Fibroblast of the aortic adventitia (primary cell): Measurements from ENCODE around the gene SYNPO2. TPM values are rescaled to one million over a fixed set of nuclear protein-coding genes. Genes with fewer than 3 reads are reported as not detected.

Experiments
- DNase-seq: peaks from one replicate; pipeline ENCODE4 v3.0.0-alpha.2; 2010; ENCODE audit warnings: low read depth
- H3K4me3 ChIP-seq: 2 replicates; pipeline ENCODE4 v1.5.1; 2011; ENCODE audit warnings: low read depth, mild to moderate bottlenecking, control low read depth, low read length, moderate library complexity
- CTCF ChIP-seq: IDR thresholded peaks from 2 replicates; pipeline ENCODE4 v1.5.1; 2011; ENCODE audit warnings: mild to moderate bottlenecking, low read length, control low read depth, inconsistent platforms; ENCODE audit not compliant: insufficient read depth
- total RNA-seq: library from RNA; depleted of rRNA; stranded (reverse); fragments of >200 nt; gene quantifications from 2 replicates; pipeline ENCODE4 v1.2.3, GENCODE V29; 2012; ENCODE audit warnings: low replicate concordance

SYNPO2 gene
- total RNA-seq, 1 donor = 3.4 TPM

DNA sequence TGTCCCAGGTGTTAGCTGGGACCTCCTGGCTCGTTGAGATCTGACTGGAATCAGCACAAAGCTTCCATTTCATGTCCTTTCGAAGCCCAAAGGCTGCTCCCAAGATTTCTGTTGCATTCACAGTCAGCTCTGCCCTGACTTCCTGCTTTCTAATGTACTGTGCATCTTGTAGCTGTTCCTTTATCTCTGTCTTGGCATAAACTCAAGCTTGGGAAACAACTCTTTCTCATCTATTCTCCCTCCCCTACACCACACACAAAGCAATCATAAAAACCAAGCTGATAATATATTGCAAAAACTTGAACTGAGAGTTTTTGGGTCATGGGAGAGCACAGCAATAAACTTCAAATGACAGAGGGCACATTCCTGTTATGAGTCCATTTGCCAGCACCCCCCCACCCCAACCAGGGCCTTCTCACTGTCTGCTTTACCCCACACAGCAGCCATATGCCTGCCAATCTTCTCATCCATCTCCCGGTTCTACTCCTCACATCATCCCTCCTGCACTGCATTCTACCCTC, 76.3 kb downstream of the SYNPO2 start:
- no peak overlapping the region for H3K4me3 ChIP-seq
- peak; percentile 90 for DNase-seq
- no peak for TF ChIP-seq CTCF

GRCh38 chr4:118967393-118967792, 78.7 kb downstream of the SYNPO2 start:
- DNase-seq = peak; percentile 89
- H3K4me3 ChIP-seq = no peak overlapping the region
- TF ChIP-seq CTCF = no peak

DNA sequence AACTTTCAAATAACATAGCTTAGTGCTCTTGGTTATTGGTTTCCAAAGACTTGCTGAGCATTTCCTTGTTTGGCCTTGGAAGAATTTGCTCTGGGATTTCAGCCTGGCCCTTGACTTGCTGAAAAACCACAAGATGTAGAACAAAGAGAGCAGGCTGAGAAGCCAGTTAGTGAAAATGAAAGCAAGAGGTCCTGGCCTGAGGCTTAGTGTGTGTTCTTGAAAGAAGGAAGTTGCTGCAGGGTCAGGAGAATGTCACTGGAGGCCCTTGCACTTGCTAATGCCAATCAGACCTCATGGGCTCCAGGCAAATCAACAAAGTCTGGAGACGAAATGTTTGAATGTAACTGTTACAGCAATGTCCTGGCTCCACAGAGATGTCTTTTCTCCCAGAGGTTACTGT, 79.4 kb downstream of the SYNPO2 start:
- no peak for TF ChIP-seq CTCF
- peak overlapping the region; percentile 23 for H3K4me3 ChIP-seq
- DNase-seq = peak; percentile 93

DNA sequence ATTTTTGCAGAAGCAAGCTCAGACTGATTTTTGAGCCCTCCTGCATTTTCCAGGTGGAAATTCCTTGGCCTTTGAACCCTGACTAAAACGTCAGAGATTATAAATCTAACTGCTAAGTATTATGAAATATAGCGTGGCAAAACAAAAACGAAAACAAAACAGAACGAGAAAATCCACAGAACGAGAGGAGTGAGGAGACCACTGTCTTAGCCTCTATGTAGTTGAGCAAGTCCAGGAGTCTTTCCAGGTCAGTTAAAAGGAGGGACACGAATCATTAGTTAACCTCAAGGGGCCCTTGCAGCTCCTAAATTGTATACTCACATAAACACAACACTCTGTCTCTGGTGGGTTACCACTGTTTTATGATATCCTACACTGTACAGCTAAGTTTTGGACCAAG, 80.2 kb downstream of the SYNPO2 start:
- no peak overlapping the region for H3K4me3 ChIP-seq
- DNase-seq = no peak
- no peak for TF ChIP-seq CTCF

DNA sequence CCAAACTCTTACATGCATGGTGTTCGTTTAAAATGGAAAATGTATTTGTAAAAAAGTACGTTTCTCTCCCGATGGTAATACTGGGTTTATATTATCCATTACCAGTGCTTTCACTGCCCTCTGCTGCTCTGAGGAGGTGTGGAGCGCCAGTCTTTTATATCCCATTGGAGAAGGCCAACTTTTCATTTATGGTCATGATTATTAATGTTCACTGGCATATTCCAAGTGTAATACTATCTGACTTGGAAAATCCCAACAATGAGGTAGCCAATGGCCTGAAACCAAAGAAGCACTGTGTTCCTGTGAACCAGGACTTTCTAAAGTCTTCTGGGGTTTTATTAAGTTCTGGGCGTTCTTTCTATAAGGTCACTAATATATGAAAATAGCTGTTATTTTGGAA, 80.7 kb downstream of the SYNPO2 start:
- peak; percentile 91 for DNase-seq
- peak; percentile 73 for TF ChIP-seq CTCF
- no peak overlapping the region for H3K4me3 ChIP-seq

GRCh38 chr4:118972167-118972566, 83.5 kb downstream of the SYNPO2 start:
- DNase-seq = no peak
- TF ChIP-seq CTCF = no peak
- no peak overlapping the region for H3K4me3 ChIP-seq

- no peak for DNase-seq
- TF ChIP-seq CTCF = no peak
- H3K4me3 ChIP-seq = no peak overlapping the region
Measured at GRCh38 chr4:118973295-118973694, 84.6 kb downstream of the SYNPO2 start.
